ENCODE measurements around the gene EBI3.
"Not testable (repeated sequence)": the region's sequence is repeated elsewhere in the genome, so short reads cannot be mapped to it uniquely, and the experiment has no call there.

EBI3 gene

GRCh38 chr19:4234862-4235201 is 5.5 kb downstream of the EBI3 start:
- no peak for DNase-seq (ENCODE audit: low read depth)

GRCh38 chr19:4237510-4237909 is 8.2 kb downstream of the EBI3 start:
- not testable (repeated sequence) for DNase-seq (ENCODE audit: low read depth)

GRCh38 chr19:4238831-4239230 is 9.5 kb downstream of the EBI3 start:
- no peak for DNase-seq (ENCODE audit: low read depth)

GRCh38 chr19:4241824-4242430 is 12.6 kb downstream of the EBI3 start:
- DNase-seq (ENCODE audit: low read depth) = no peak

- not testable (repeated sequence) for DNase-seq (ENCODE audit: low read depth)
Observed at GRCh38 chr19:4245938-4246337, 16.6 kb downstream of the EBI3 start.

- DNase-seq (ENCODE audit: low read depth) = peak; percentile 86
Observed at GRCh38 chr19:4246767-4247593, 17.7 kb downstream of the EBI3 start, which contains the start of gene YJU2. TSS of gene YJU2 (plus strand) at chr19:4247080. CDS start at chr19:4247147, 67 bp downstream.

- DNase-seq (ENCODE audit: low read depth) = no peak
Observed at GRCh38 chr19:4256563-4256962, 27.2 kb downstream of the EBI3 start.

- DNase-seq (ENCODE audit: low read depth) = no peak
Observed at GRCh38 chr19:4257025-4257424, 27.7 kb downstream of the EBI3 start.

GRCh38 chr19:4258181-4258580 is 28.9 kb downstream of the EBI3 start:
- DNase-seq (ENCODE audit: low read depth) = no peak

- DNase-seq (ENCODE audit: low read depth) = no peak
Observed at GRCh38 chr19:4260613-4261191, 31.4 kb downstream of the EBI3 start.

GRCh38 chr19:4264812-4265211 is 35.5 kb downstream of the EBI3 start:
- no peak for DNase-seq (ENCODE audit: low read depth)

- no peak for DNase-seq (ENCODE audit: low read depth)
Observed at GRCh38 chr19:4266253-4267000, 37.1 kb downstream of the EBI3 start.

GRCh38 chr19:4267101-4267900 is 38.0 kb downstream of the EBI3 start:
- peak; percentile 37 for DNase-seq (ENCODE audit: low read depth)

GRCh38 chr19:4267901-4268815 is 38.8 kb downstream of the EBI3 start:
- DNase-seq (ENCODE audit: low read depth) = no peak

- no peak for DNase-seq (ENCODE audit: low read depth)
Observed at GRCh38 chr19:4268816-4269430, 39.6 kb downstream of the EBI3 start.

- DNase-seq (ENCODE audit: low read depth) = no peak
Observed at GRCh38 chr19:4272894-4273293, 43.6 kb downstream of the EBI3 start.

- not testable (repeated sequence) for DNase-seq (ENCODE audit: low read depth)
Observed at GRCh38 chr19:4274321-4274686, 45.0 kb downstream of the EBI3 start.

- DNase-seq (ENCODE audit: low read depth) = no peak
Observed at GRCh38 chr19:4277191-4277696, 47.9 kb downstream of the EBI3 start.

GRCh38 chr19:4278010-4278409 is 48.7 kb downstream of the EBI3 start:
- no peak for DNase-seq (ENCODE audit: low read depth)
